GM18505 (cell line): ENCODE data around the gene ZMAT2.
"Not testable (repeated sequence)": the region's sequence is repeated elsewhere in the genome, so short reads cannot be mapped to it uniquely, and the experiment has no call there.

Source experiments
- ATAC-seq: cut with Tn5 transposase; IDR thresholded peaks from one replicate; pipeline ENCODE4 v1.9.1; 2021; ENCODE audit not compliant: unreplicated experiment
- POLR2A ChIP-seq: IDR thresholded peaks from 4 replicates; pipeline ENCODE4 v1.6.1; 2011; ENCODE audit warnings: borderline replicate concordance; ENCODE audit not compliant: insufficient read depth, insufficient read length; ENCODE audit errors: extremely low read depth

ZMAT2 gene

DNA sequence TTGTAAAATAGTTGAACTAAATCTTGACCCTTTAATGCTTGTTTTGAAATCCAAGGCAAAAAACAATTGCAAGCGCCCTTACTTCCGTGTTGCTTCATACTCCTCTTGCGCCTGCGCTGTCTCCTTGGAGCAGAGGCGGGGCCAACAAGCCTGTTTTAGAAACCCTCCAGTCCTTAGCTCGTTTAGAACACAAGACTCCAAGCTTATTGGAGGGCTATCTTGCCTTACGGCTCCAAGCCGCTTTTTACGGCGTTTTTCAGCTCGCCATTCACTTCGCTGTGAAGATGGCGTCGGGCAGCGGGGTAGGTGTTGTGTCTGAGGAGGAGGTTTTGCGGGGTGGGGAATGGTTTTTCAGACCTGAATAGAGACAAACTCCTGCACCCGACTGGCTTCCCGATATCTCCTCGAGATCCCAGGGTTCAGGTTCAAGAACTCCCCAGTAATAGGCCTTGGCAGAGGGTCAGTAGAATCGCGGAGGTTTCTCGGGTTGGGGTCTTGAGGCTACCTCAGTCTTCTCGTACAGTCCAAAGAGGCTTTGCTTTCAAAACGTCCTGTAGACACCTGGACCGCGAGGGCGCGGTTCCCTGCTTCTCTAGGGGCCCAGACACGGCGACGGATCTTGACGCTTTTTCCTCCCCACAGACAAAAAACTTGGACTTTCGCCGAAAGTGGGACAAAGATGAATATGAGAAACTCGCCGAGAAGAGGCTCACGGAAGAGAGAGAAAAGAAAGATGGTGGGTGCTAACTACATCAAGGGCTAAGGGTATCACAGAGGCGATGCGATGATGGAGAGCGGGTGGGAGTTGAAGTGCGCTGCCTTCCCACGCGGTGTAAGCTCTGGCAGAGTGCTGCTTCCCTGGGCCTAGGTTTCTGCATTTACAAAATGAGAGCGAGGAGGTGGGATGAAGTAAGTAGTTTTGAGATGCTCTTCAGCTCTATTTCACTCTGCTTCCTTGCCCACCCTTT, at the start of gene ZMAT2:
ZMAT2 (plus strand) TSS at position 271 of the 968 bp plus-strand sequence; CDS start at position 285, 14 bp downstream.
- peak; percentile 86 for TF ChIP-seq POLR2A
- ATAC-seq, result peak; percentile 87

- TF ChIP-seq POLR2A, result no peak
Observed at GRCh38 chr5:140658870-140659269, 41.4 kb upstream of the ZMAT2 start.

DNA sequence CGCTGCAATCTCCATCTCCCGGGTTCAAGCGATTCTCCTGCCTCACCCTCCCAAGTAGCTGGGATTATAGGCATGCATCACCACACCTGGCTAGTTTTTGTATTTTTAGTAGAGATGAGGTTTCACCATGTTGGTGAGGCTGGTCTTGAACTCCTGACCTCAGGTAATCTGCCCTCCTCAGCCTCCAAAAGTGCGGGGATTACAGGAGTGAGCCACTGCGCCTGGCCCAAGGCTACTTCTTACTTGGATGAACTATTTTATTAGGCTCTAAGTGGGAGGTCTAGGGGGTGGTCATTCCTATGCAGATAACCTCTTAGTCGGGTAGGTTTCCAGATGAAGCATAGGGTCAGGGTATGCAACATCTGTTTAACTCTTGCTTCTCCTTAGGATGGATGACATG, 39.9 kb upstream of the ZMAT2 start:
- ATAC-seq, result not testable (repeated sequence)

More at GRCh38 chr5:140658870-140659269, 41.4 kb upstream of the ZMAT2 start:
- ATAC-seq, result no peak

DNA sequence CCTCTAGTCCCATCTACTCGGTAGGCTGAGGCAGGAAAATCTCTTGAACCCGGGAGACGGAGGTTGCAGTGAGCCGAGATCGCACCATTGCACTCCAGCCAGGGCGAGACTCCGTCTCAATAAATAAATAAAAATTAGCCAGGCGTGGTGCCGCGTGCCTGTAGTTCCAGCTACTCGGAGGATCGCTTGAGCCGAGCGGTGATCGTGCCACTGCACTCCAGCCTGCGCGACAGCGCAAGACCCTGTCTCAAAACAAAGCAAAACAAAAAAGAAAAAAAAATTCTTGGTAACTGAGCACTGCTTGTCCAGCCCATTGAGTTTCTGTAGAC, 36.3 kb upstream of the ZMAT2 start:
- no peak for ATAC-seq
- no peak for TF ChIP-seq POLR2A

- ATAC-seq, result peak; percentile 97
- TF ChIP-seq POLR2A, result peak; percentile 91
Observed at GRCh38 chr5:140664359-140665119, 35.7 kb upstream of the ZMAT2 start, which contains the start of gene WDR55. WDR55 (plus strand) TSS chr5:140664904; CDS start chr5:140664913, 9 bp downstream.

GRCh38 chr5:140671035-140671434, 29.2 kb upstream of the ZMAT2 start:
- ATAC-seq, result not testable (repeated sequence)

- TF ChIP-seq POLR2A, result no peak
- ATAC-seq, result no peak
Observed at GRCh38 chr5:140671472-140672125, 28.6 kb upstream of the ZMAT2 start.

- no peak for ATAC-seq
- TF ChIP-seq POLR2A, result no peak
Observed at GRCh38 chr5:140672455-140673186, 27.6 kb upstream of the ZMAT2 start.

GRCh38 chr5:140673187-140673976, 26.9 kb upstream of the ZMAT2 start, which contains the start of gene DND1:
DND1 (minus strand) TSS chr5:140673576; CDS start chr5:140673542, 34 bp downstream.
- no peak for ATAC-seq
- TF ChIP-seq POLR2A, result no peak

DNA sequence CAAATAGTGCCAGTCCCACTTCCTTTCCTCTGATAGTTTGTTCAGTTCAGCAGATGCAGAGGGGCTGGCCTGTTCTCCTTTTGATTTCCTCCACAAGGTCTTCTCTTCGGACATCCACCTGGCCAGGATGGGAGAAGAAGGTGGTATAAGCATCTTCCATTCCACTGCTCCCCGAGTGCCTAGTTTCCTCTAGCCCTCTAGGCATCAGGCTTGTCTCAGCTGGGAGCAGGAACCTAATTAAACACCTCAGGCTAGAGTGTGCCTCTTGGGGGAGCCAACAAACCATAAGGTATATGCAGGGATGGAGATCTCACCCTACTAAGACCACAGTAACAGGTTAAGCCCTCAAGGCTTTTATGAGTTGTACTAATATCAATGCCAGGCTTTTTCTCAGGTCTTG, 26.0 kb upstream of the ZMAT2 start:
- no peak for TF ChIP-seq POLR2A
- no peak for ATAC-seq

- ATAC-seq, result no peak
Observed at GRCh38 chr5:140674629-140675028, 25.6 kb upstream of the ZMAT2 start.

DNA sequence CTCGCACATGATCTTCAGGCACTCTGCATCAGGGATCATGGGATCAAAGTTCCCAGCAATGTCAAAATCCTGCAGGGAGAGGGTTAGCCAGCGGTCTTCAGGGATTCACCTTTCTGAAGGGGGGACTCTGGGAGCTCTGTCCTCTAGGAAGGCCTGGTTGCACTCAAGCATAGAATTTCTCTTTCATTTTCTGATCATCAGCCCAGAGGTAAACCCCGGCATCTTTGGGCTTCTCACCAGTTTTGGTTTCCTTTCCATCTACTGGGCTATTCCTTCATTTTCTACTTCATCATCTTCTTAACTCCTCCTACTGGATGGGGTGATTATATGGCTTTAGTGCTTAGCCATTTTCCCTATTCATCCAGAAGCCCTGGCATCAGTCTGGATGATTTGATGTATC, 22.3 kb upstream of the ZMAT2 start:
- TF ChIP-seq POLR2A, result no peak
- ATAC-seq, result no peak

More at GRCh38 chr5:140674629-140675028, 25.6 kb upstream of the ZMAT2 start:
- no peak for TF ChIP-seq POLR2A

- no peak for TF ChIP-seq POLR2A
- no peak for ATAC-seq
Observed at GRCh38 chr5:140678993-140679392, 21.3 kb upstream of the ZMAT2 start.
